GM12878 (cell line): Measurements from ENCODE around the gene MRPL21. TPM values are rescaled to one million over a fixed set of nuclear protein-coding genes. Genes with fewer than 3 reads are reported as not detected.

Experiments
- ATAC-seq: fragments of 200-7000 bp; cut with Tn5 transposase; 3 replicates; pipeline ENCODE4 v1.9.1; 2020; ENCODE audit warnings: mild to moderate bottlenecking, moderate library complexity
- BruUV-seq: library from RNA; stranded (reverse); fragments of 400-500 nt; replicated peaks from 2 replicates; lab custom pipeline; 2021; lab: Mats Ljungman, UMichigan
- CTCF ChIA-PET: fragments of 300-600 bp; sonication (Branson Sonifier 250); formaldehyde crosslinking; extraction: SDS; loops from one replicate; lab custom pipeline; 2021; ENCODE audit warnings: inconsistent platforms; lab: Yijun Ruan, JAX
- POLR2A ChIA-PET: fragments of 350-600 bp; formaldehyde crosslinking; extraction: SDS; loops from one replicate; lab custom pipeline; 2021; ENCODE audit warnings: inconsistent platforms; lab: Charles Lee
- RAD21 ChIA-PET: fragments of 300-600 bp; sonication (Branson Sonifier 250); formaldehyde crosslinking; loops from one replicate; lab custom pipeline; 2023; ENCODE audit warnings: antibody characterized with exemption; ENCODE audit not compliant: unreplicated experiment; lab: Charles Lee
- SMC1A ChIA-PET: fragments of 300-600 bp; sonication (Branson Sonifier 250); formaldehyde crosslinking; loops from one replicate; lab custom pipeline; 2023; ENCODE audit not compliant: unreplicated experiment, uncharacterized antibody; lab: Charles Lee
- DNase-seq: peaks from one replicate; pipeline ENCODE4 v3.0.0-alpha.2; 2011; ENCODE audit warnings: low read depth, low spot score
- FAIRE-seq: peaks from 3 replicates; lab custom pipeline; 2011; peaks lifted over from hg19 to GRCh38; lab: Jason Lieb, UNC
- H2AFZ ChIP-seq: 2 replicates; pipeline ENCODE4 v1.6.0; 2011; ENCODE audit warnings: low read depth, low read length, control low read depth; ENCODE audit not compliant: control insufficient read depth
- H3K27ac ChIP-seq: 2 replicates; pipeline ENCODE4 v1.5.1; 2011; ENCODE audit warnings: control low read depth; ENCODE audit not compliant: control insufficient read depth, insufficient read depth
- H3K27me3 ChIP-seq, 2 experiments: replicated peaks in 1 of 2; 2 replicates each; pipeline versions ENCODE4 v1.6.0 to v1.6.1; 2011; ENCODE audit warnings: low read length in 1 of 2; ENCODE audit not compliant: control insufficient read depth in 2 of 2, insufficient read depth in 2 of 2
- H3K36me3 ChIP-seq, 2 experiments: 2 replicates each; pipeline ENCODE4 v1.5.1; 2011; ENCODE audit warnings: low read length in 1 of 2; ENCODE audit not compliant: control insufficient read depth in 2 of 2, insufficient read depth in 2 of 2
- H3K4me1 ChIP-seq: 2 replicates; pipeline ENCODE4 v1.6.1; 2011; ENCODE audit warnings: mild to moderate bottlenecking, low read length, moderate library complexity, mixed read lengths; ENCODE audit not compliant: control insufficient read depth, insufficient read depth
- H3K4me2 ChIP-seq: 2 replicates; pipeline ENCODE4 v1.6.0; 2011; ENCODE audit warnings: control low read depth; ENCODE audit not compliant: control insufficient read depth, insufficient read depth
- H3K4me3 ChIP-seq: fragments of 200-600 bp; sonication (generic); 2 replicates; pipeline ENCODE4 v1.5.1; 2016
- H3K79me2 ChIP-seq: 2 replicates; pipeline ENCODE4 v1.6.0; 2011; ENCODE audit warnings: low read length; ENCODE audit not compliant: control insufficient read depth, insufficient read depth
- H3K9ac ChIP-seq: 2 replicates; pipeline ENCODE4 v1.8.0; 2011; ENCODE audit warnings: low read length, control low read depth, mixed read lengths; ENCODE audit not compliant: control insufficient read depth, insufficient read depth
- H3K9me3 ChIP-seq: replicated peaks from 3 replicates; pipeline ENCODE4 v1.5.1; 2011; ENCODE audit warnings: mild to moderate bottlenecking, low read length; ENCODE audit not compliant: control insufficient read depth, insufficient read depth
- H4K20me1 ChIP-seq: 2 replicates; pipeline ENCODE4 v1.6.0; 2011; ENCODE audit not compliant: control insufficient read depth, insufficient read depth
- BACH1 ChIP-seq: fragments of 450-650 bp; IDR thresholded peaks from 2 replicates; pipeline ENCODE4 v1.6.1; 2017; ENCODE audit warnings: mild to moderate bottlenecking, borderline replicate concordance
- BRCA1 ChIP-seq: IDR thresholded peaks from 2 replicates; pipeline ENCODE4 v1.6.1; 2011; ENCODE audit warnings: low read depth, low read length, improper control_type of control experiment
- CREM ChIP-seq: IDR thresholded peaks from 2 replicates; pipeline ENCODE4 v1.6.1; 2014; ENCODE audit warnings: antibody characterized with exemption, low read depth
- IKZF1 ChIP-seq: fragments of 450-650 bp; conservative IDR thresholded peaks from 2 replicates; pipeline ENCODE4 v1.6.1; 2017; ENCODE audit warnings: antibody characterized with exemption, mild to moderate bottlenecking
- KLF5 ChIP-seq: fragments of 450-650 bp; IDR thresholded peaks from 2 replicates; pipeline ENCODE4 v1.6.1; 2014; ENCODE audit warnings: mild to moderate bottlenecking; ENCODE audit not compliant: partially characterized antibody
- MXI1 ChIP-seq: fragments of 150-350 bp; IDR thresholded peaks from 2 replicates; pipeline ENCODE4 v1.6.1; 2011; ENCODE audit warnings: low read depth, mild to moderate bottlenecking, inconsistent platforms, low read length, improper control_type of control experiment
- NFYB ChIP-seq: IDR thresholded peaks from 2 replicates; pipeline ENCODE4 v1.6.1; 2011; ENCODE audit warnings: low read depth, mild to moderate bottlenecking, low read length, improper control_type of control experiment, moderate library complexity; ENCODE audit not compliant: insufficient read depth
- NKRF ChIP-seq: fragments of 450-650 bp; conservative IDR thresholded peaks from 2 replicates; pipeline ENCODE4 v1.6.1; 2017; ENCODE audit warnings: mild to moderate bottlenecking, moderate library complexity
- NR2C1 ChIP-seq: fragments of 450-650 bp; IDR thresholded peaks from 2 replicates; pipeline ENCODE4 v1.6.1; 2017; ENCODE audit warnings: antibody characterized with exemption, mild to moderate bottlenecking, moderate library complexity
- NR2C2 ChIP-seq: IDR thresholded peaks from 2 replicates; pipeline ENCODE4 v1.6.1; 2011; ENCODE audit warnings: borderline replicate concordance, low read depth; ENCODE audit not compliant: control insufficient read depth, insufficient read length
- POU2F2 ChIP-seq: IDR thresholded peaks from 3 replicates; pipeline ENCODE4 v1.6.1; 2011; ENCODE audit warnings: low read depth, mild to moderate bottlenecking, low read length, borderline replicate concordance
- RBBP5 ChIP-seq: fragments of 200-600 bp; sonication (generic); conservative IDR thresholded peaks from 2 replicates; pipeline ENCODE4 v1.6.1; 2016
- SREBF1 ChIP-seq: IDR thresholded peaks from 2 replicates; pipeline ENCODE4 v1.6.1; 2012; ENCODE audit warnings: mild to moderate bottlenecking, low read length
- TAF1 ChIP-seq: IDR thresholded peaks from 2 replicates; pipeline ENCODE4 v1.6.1; 2011; ENCODE audit warnings: mild to moderate bottlenecking, low read depth, low read length, borderline replicate concordance
- TCF3 ChIP-seq: IDR thresholded peaks from 2 replicates; pipeline ENCODE4 v1.6.1; 2012; ENCODE audit warnings: low read depth, mild to moderate bottlenecking, low read length, borderline replicate concordance; ENCODE audit not compliant: insufficient read depth
- ZNF592 ChIP-seq: fragments of 450-650 bp; IDR thresholded peaks from 2 replicates; pipeline ENCODE4 v1.6.1; 2017; ENCODE audit warnings: mild to moderate bottlenecking, moderate library complexity
- WGBS: methylation state at CpG from one replicate; pipeline ENCODE4 v1.1.6; 2016; ENCODE audit warnings: low lambda C conversion rate; ENCODE audit not compliant: insufficient replicate concordance, insufficient coverage; ENCODE audit errors: missing lambda C conversion rate; 5-methylcytosine and 5-hydroxymethylcytosine counted together
- in situ Hi-C: fragments of 300-500 bp; cut with MboI; formaldehyde crosslinking; loops from 9 replicates; pipeline ENCODE4 v1.14.3; 2018; ENCODE audit warnings: mixed read lengths
- intact Hi-C: fragments of 100-400 bp; cut with micrococcal nuclease; formaldehyde crosslinking; loops from one replicate; pipeline ENCODE4 v1.14.2; 2022; ENCODE audit not compliant: unreplicated experiment
- polyA plus RNA-seq, 11 experiments: library from polyadenylated mRNA; depleted of rRNA in 4 of 11; unstranded in 6 of 11; stranded (reverse) in 5 of 11; fragments of >200 nt; fragmentation: Nextera tagmentation in 4 of 11; fragmentation: Illumina TruSeq in 1 of 11; extraction: Ambion mirVana in 4 of 11; extraction: Trizol in 1 of 11; gene quantifications; 1 replicate in 1 of 11; 2 replicates in 10 of 11; pipeline versions ENCODE4 v1.2.1 to v1.2.3, GENCODE V29; 2011 to 2016; ENCODE audit warnings: inconsistent platforms in 2 of 11, missing spikeins in 2 of 11, low read depth in 1 of 11
- total RNA-seq, 4 experiments: library from RNA; depleted of rRNA in 3 of 4; stranded (reverse); fragments of >200 nt in 3 of 4; fragmentation: Illumina TruSeq in 1 of 4; extraction: Trizol in 1 of 4; gene quantifications; 2 replicates each; pipeline versions ENCODE4 v1.2.1 to v1.2.3, GENCODE V29; 2013 to 2021

MRPL21 gene
- total and polyA plus RNA-seq, 10 of the 15 experiments (the other 5 are each of a cell fraction or from before 2014, with no cell fraction given): 86.6 to 283 (median 130) TPM

DNA sequence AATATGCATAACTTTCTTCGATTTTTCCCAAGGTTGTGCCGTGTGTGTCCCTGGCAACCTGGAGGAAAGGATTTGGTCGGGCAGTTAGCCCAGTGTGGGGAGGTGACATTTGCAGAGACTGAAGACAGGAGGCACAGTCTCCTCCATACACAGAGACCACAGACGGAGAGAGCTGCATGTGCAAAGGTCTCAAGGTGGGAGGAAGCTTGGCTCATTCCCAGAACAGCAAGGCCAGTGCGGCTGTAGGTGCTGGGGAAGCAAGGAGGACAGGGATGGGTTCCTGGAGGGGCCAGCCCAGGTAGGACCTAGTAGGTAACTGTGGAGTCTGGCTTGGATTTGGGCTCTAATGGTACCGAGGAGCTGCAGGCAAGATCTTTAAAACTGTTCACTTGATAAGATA, 41.2 kb downstream of the MRPL21 start:
- no peak for DNase-seq
- Histone ChIP-seq H3K27ac (no peak overlapping the region), H3K79me2 (no peaks in the 10 kb centered on the region), H3K27me3 (no peaks in the 10 kb centered on the region), H3K9ac (no peak overlapping the region), H3K4me2 (no peak overlapping the region), H3K4me3 (no peak overlapping the region)
- POLR2A ChIA-PET: no interaction called here
- intact Hi-C loops: no loop called here
- no TSS peak for BruUV-seq
- no peak for TF ChIP-seq BRCA1
- TF ChIP-seq POU2F2: no peak
- no peak for TF ChIP-seq NR2C2
- no peak for TF ChIP-seq TAF1
- no peak for TF ChIP-seq KLF5
- TF ChIP-seq BACH1: no peak
- TF ChIP-seq NR2C1: no peak
- no peak for TF ChIP-seq NKRF
- no peak for TF ChIP-seq NFYB
- no peak for TF ChIP-seq IKZF1
- TF ChIP-seq TCF3: no peak
- no peak for TF ChIP-seq ZNF592
- no peak for TF ChIP-seq SREBF1
- TF ChIP-seq CREM: no peak
- TF ChIP-seq RBBP5: no peak
- TF ChIP-seq MXI1: no peak
- TF ChIP-seq, all 136 proteins: peak for 0
- WGBS: 68% methylated on average over 6 of the region's 6 CpGs
- Histone ChIP-seq H3K9me3 (no peaks in the 10 kb centered on the region; the same call in 2 of the 3 replicates), H3K4me1 (no peaks in the 10 kb centered on the region), H3K36me3 (no peaks in the 10 kb centered on the region), H2AFZ (no peak overlapping the region), H4K20me1 (no peaks in the 10 kb centered on the region)
- FAIRE-seq: no peak
- ChIA-PET SMC1A (no interaction called here), RAD21 (no interaction called here), CTCF (no interaction called here)
- ATAC-seq: no peak
- in situ Hi-C loops: no loop called here
